Osteoblast (primary cell): Measurements from ENCODE around the gene LENG9. TPM values are rescaled to one million over a fixed set of nuclear protein-coding genes. Genes with fewer than 3 reads are reported as not detected.
A peak's percentile ranks its signal among the peaks of the same experiment; 100 is the strongest.

Source experiments
- DNase-seq: peaks from one replicate; pipeline ENCODE4 v3.0.0; 2011; ENCODE audit warnings: low spot score, mixed read lengths; ENCODE audit not compliant: insufficient read length; ENCODE audit errors: missing footprints
- H2AFZ ChIP-seq: 2 replicates; pipeline ENCODE4 v1.6.0; 2011; ENCODE audit warnings: mild to moderate bottlenecking, low read length
- H3K27ac ChIP-seq: 2 replicates; pipeline ENCODE4 v1.5.1; 2011; ENCODE audit warnings: mild to moderate bottlenecking, low read depth, low read length, moderate library complexity
- H3K27me3 ChIP-seq: 2 replicates; pipeline ENCODE4 v1.6.0; 2012; ENCODE audit warnings: mild to moderate bottlenecking, control low read depth, inconsistent platforms, low read length, moderate library complexity; ENCODE audit not compliant: insufficient read depth
- H3K36me3 ChIP-seq: 2 replicates; pipeline ENCODE4 v1.5.1; 2011; ENCODE audit warnings: mild to moderate bottlenecking, low read length, control low read depth, moderate library complexity; ENCODE audit not compliant: insufficient read depth
- H3K4me1 ChIP-seq: 2 replicates; pipeline ENCODE4 v1.5.1; 2011; ENCODE audit warnings: mild to moderate bottlenecking, low read length, control low read depth, moderate library complexity; ENCODE audit not compliant: insufficient read depth
- H3K4me2 ChIP-seq: 2 replicates; pipeline ENCODE4 v1.6.0; 2011; ENCODE audit warnings: mild to moderate bottlenecking, low read length; ENCODE audit not compliant: insufficient read depth
- H3K4me3 ChIP-seq: fragments of 200-600 bp; sonication (generic); 3 replicates; pipeline ENCODE4 v1.5.1; 2012; ENCODE audit warnings: mild to moderate bottlenecking, low read length, inconsistent platforms; ENCODE audit not compliant: insufficient read depth
- H3K79me2 ChIP-seq: 2 replicates; pipeline ENCODE4 v1.6.0; 2012; ENCODE audit warnings: mild to moderate bottlenecking, low read length, control low read depth, inconsistent platforms; ENCODE audit not compliant: insufficient read depth
- H3K9me3 ChIP-seq: 2 replicates; pipeline ENCODE4 v1.5.1; 2011; ENCODE audit warnings: low read depth, low read length, control low read depth
- H4K20me1 ChIP-seq: 2 replicates; pipeline ENCODE4 v1.6.0; 2012; ENCODE audit warnings: mild to moderate bottlenecking, low read length, control low read depth; ENCODE audit not compliant: insufficient read depth
- total RNA-seq: library from RNA; depleted of rRNA; stranded (reverse); fragments of >200 nt; gene quantifications from 2 replicates; pipeline ENCODE4 v1.2.3, GENCODE V29; 2012
- TF ChIP-seq, protein P1 (sequence below): IDR thresholded peaks from 2 replicates; pipeline ENCODE4 v1.5.1; 2011; ENCODE audit warnings: mild to moderate bottlenecking, low read depth, low read length, moderate library complexity; ENCODE audit errors: extremely low read depth

LENG9 gene
- total RNA-seq, 1 donor = 21.4 TPM

DNA sequence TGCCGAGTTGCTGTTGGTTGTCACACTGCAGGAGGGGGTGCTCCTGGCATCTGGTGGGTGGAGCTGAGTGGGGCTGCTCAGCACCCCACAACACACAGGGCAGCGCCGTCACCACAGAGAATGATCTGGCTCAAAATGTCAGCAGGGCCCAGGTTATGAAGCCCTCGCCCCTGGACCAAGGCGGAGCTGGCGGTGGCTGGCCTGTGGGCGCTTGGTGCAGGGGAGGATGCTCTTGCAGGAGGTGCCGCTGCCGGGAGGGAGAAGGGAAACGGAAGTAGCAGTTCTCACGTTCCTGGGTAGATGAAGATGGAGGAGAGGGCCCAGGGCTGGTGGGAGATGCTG is 28.7 kb downstream of the LENG9 start:
- peaks cover 4% of the 10 kb centered on the region for H3K79me2 ChIP-seq
- peaks cover 28% of the 10 kb centered on the region for H4K20me1 ChIP-seq
- no peak overlapping the region for H3K4me2 ChIP-seq
- DNase-seq = peak; percentile 41
- TF ChIP-seq, protein P1, sequence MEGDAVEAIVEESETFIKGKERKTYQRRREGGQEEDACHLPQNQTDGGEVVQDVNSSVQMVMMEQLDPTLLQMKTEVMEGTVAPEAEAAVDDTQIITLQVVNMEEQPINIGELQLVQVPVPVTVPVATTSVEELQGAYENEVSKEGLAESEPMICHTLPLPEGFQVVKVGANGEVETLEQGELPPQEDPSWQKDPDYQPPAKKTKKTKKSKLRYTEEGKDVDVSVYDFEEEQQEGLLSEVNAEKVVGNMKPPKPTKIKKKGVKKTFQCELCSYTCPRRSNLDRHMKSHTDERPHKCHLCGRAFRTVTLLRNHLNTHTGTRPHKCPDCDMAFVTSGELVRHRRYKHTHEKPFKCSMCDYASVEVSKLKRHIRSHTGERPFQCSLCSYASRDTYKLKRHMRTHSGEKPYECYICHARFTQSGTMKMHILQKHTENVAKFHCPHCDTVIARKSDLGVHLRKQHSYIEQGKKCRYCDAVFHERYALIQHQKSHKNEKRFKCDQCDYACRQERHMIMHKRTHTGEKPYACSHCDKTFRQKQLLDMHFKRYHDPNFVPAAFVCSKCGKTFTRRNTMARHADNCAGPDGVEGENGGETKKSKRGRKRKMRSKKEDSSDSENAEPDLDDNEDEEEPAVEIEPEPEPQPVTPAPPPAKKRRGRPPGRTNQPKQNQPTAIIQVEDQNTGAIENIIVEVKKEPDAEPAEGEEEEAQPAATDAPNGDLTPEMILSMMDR = no peak
- H3K27me3 ChIP-seq = peaks cover 7% of the 10 kb centered on the region
- no peak overlapping the region for H3K4me3 ChIP-seq
- no peak overlapping the region for H2AFZ ChIP-seq
- no peaks in the 10 kb centered on the region for H3K9me3 ChIP-seq
- no peaks in the 10 kb centered on the region for H3K36me3 ChIP-seq
- no peak overlapping the region for H3K27ac ChIP-seq
- H3K4me1 ChIP-seq = no peaks in the 10 kb centered on the region

DNA sequence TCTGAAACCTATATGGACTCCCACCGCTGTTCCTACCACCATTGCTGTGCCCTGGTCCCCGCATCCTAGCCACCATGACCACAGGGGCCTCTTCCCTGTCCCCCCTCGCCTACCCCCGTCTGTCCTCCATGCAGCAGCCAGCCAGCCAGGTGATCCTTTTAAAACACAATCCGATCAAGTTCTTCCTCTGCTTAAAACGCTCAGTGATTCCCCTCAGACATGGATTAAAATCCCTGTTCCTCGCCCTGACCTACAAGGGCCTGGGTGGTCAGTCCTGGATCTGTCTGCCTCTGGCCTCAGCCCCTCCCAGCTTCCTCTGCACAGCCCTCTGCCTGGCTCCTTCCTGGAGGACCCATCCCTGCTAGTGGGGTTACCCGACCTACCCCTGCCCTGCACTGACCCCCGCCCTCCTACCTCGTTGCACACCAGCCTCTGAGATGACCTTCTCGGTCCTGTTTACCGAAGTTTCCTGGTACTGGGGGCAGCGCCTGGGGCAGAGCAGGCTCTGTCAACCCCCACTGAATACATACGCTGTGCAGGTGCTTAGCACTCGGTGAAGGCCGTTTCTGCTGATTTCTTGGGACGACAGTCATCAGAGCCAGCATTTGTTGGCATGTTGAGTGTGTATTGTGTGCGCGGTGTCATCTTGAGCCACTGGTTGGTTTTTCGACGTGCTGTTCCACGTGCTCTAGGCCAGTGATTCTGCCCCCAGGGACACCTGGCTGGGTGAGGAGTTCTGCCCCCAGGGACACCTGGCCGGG is 29.3 kb downstream of the LENG9 start:
- Histone ChIP-seq H2AFZ (no peak overlapping the region), H3K36me3 (no peaks in the 10 kb centered on the region), H3K27me3 (peaks cover 13% of the 10 kb centered on the region), H3K79me2 (peaks cover 4% of the 10 kb centered on the region), H3K4me1 (no peaks in the 10 kb centered on the region), H3K4me3 (no peak overlapping the region), H3K4me2 (no peak overlapping the region), H4K20me1 (peaks cover 25% of the 10 kb centered on the region), H3K9me3 (no peaks in the 10 kb centered on the region), H3K27ac (no peak overlapping the region)
- peak; percentile 41 for DNase-seq
- TF ChIP-seq, protein P1 = no peak

DNA sequence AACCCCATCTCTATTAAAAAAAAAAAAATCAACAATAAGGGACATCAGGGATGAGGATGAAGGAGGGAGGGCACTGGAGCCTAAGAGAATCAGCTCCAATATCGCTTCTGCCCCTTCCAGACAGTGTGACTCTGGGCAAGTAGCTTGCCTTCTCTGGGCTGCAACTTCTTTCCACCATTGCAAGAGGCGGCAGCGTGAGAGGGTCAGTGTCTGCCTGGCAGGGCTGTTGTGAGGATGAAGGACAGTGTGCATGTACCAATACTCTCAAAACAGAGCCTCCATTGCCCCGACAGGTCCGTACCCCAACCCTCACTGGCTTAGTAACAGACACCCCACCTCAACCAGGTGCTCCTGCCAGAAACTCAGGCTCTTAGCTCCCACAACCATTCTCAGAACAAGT is 29.9 kb downstream of the LENG9 start:
- no peak overlapping the region for H2AFZ ChIP-seq
- peak; percentile 26 for DNase-seq
- H3K79me2 ChIP-seq = no peaks in the 10 kb centered on the region
- H3K4me2 ChIP-seq = no peak overlapping the region
- H3K9me3 ChIP-seq = no peaks in the 10 kb centered on the region
- no peak overlapping the region for H3K27ac ChIP-seq
- peaks cover 19% of the 10 kb centered on the region for H4K20me1 ChIP-seq
- TF ChIP-seq, protein P1 = no peak
- H3K4me3 ChIP-seq = no peak overlapping the region
- H3K4me1 ChIP-seq = no peaks in the 10 kb centered on the region
- H3K36me3 ChIP-seq = no peaks in the 10 kb centered on the region
- H3K27me3 ChIP-seq = peaks cover 14% of the 10 kb centered on the region

DNA sequence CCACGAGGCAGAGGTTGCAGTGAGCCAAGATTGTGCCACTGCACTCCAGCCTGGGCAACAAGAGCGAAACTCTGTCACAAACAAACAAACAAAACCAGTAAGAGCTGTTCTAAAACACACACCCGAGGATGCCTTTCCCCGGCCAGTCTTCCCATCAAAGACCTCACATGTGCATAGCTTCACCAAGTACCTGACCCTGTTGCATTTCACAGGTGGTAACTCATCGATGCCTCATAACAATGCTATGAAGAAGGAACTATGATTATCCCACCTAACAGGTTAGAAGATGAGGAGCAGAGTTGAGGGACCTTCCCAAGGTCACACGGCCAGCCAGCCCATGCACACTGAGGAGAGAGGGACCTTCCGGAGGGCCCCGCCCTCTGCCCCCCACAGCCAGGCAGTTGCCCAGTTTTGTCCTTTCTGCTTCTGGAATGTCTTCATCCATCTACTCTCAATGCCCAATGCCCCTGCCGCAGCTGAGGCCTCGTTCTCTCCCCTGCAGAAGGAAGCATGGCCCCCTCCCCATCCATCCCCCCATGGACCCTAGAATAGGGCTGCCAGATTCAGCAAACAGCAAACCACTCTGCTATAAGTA is 31.3 kb downstream of the LENG9 start:
- Histone ChIP-seq H3K79me2 (no peaks in the 10 kb centered on the region), H3K4me1 (no peaks in the 10 kb centered on the region), H4K20me1 (peaks cover 19% of the 10 kb centered on the region), H3K4me3 (no peak overlapping the region), H2AFZ (no peak overlapping the region), H3K36me3 (no peaks in the 10 kb centered on the region), H3K9me3 (no peaks in the 10 kb centered on the region), H3K27me3 (peaks cover 14% of the 10 kb centered on the region), H3K27ac (no peak overlapping the region), H3K4me2 (no peak overlapping the region)
- peak; percentile 30 for DNase-seq
- TF ChIP-seq, protein P1 = no peak
